ENCODE data around the gene LAMP2.
A peak's percentile ranks its signal among the peaks of the same experiment; 100 is the strongest.

The LAMP2 gene

DNA sequence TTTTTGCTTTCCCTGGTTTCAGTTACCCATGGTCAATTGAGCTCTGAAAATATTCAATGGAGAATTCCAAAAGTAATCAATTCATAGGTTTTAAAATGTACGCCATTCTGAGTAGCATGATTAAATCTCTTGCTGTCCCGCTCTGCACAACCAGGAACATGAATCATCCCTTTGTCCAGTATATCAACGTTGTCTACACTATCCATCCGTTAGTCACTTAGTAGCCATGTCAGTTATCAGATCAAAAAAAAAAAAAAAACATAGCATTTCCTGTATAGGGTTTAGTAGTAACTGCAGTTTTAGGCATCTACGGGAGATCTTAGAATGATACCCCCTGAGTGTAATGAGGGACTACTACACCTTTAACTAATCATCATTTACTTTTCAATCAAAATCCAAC, 15.1 kb downstream of the LAMP2 start:
- no peak for DNase-seq

DNA sequence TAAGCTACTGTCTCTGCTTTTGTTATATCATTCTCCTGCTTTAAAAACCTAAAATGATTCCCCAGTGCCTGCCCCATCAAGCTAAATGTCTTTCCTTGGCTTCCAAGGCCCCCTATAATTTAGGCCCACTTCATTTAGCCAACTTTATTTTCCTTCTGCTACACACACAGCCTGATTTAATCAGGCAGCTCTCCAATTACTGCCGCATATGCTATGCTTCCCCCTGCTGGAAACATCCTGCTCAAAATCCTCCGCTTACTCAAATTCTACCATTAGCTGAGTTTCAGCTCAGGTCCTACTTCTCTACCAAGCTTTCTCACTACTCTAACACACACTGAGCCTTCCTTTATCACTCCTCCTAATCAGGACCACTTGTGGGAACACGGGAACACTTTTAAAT, 17.0 kb downstream of the LAMP2 start:
- DNase-seq = no peak

- DNase-seq = no peak
Measured at GRCh38 chrX:120450163-120450562, 18.9 kb downstream of the LAMP2 start.

DNA sequence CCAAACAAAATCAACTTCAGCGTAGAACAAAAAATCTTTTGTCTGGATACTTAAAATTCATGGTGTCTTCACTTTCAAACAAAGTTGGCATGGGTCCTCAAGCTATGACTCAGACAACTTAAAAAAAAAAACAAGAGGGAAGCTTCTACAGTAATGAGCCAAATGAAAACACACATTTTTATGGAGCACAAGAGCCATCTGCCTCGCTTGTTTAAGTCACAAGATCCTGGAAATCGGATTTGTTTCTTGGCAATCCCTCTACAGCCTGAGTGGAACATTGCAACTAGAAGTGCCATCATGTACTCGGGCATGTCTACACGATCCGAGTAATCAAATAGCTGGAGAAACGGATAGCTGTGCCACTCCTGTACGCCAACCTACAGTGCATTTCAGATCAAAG, 22.6 kb downstream of the LAMP2 start:
- DNase-seq = no peak

- no peak for DNase-seq
Measured at GRCh38 chrX:120439921-120440320, 29.2 kb downstream of the LAMP2 start.

DNA sequence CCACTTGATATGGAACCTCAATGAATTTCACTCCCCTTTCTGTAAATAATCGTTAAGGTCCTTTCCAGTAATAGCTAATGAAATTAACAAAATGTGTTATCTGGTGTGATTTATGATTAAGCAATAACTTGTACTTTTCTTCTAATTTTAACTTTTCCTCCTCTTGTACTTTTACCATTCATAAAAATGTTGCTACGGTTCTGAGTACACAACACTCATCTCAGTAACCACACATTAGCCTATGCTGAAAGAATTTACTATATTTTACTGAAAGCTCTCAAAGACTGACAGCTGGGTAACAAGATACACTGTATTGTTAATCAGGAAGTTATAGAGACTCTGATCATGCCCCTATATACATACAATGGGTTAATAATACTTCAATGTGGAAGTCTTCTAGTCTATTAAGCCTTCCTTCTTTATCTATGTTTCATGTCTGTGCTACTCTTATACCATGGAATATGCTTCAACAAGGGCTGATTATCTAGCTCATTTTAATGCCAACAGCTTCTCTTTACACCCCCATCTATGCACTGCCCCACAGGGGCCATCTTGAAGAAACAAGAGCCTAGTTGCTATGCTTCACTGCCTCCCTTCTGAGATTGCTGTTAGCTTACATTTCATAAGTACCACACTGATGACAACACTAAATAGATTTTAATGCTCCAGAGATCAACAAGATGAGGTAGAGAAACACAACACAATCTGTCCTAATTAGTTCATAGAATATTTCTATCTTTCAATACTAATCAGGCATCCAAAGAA, 39.1 kb downstream of the LAMP2 start:
- no peak for DNase-seq

DNA sequence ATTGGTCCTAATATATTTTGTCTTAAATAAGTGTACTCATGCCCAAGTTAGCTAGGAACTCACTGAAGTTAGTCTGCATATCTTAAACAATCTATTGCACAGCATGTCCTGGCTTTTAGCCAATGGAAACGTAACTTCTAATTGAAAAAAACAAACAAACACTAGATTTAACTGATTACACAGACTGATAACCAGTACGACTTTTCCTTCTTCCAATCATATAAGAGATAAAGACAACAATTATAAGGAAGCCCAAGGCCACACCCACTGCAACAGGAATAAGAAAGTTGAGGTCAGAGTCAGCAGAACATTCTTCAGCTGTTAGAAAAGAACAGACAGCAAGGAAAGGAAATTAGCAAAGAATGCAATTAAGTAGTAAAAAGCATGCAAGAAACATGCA, 40.8 kb downstream of the LAMP2 start:
- DNase-seq = no peak

DNA sequence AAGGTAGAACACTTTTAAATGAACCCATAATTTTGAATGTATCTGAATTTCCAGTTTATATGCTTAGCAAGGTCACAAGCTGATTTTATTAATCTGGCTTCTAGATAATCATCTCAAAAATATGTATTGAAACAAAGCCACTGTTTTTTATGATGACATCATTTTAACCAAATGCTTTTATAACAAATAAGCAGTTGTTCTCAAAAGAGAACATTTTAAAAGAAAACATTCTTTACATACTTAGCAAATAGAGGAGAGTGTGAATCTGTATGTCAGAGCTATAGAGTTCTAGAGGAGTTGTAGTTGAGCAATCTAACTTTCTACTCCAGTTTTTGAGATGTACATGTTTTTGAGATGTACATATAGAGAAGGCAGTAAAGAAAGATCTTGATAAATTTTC, 42.5 kb downstream of the LAMP2 start:
- DNase-seq = no peak

DNA sequence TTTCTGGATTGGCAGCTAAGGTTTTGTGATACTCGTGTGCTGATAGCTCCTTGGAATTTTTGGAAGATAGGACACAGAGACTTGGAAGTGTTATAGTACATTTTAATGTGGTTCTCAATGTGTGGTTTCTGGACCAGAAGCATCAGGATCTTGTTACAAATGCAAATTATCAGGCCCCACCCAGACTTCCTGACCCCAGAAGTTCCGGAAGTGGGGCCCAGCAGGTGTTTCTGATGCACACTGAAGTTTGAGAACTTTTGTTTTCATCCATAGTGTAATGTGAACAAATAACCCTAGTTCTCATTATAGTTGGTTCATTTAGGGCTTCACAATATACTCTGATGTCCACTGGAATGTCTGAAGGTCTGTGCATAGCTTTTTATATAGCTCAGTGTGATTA, 49.6 kb downstream of the LAMP2 start:
- DNase-seq = peak; percentile 4

DNA sequence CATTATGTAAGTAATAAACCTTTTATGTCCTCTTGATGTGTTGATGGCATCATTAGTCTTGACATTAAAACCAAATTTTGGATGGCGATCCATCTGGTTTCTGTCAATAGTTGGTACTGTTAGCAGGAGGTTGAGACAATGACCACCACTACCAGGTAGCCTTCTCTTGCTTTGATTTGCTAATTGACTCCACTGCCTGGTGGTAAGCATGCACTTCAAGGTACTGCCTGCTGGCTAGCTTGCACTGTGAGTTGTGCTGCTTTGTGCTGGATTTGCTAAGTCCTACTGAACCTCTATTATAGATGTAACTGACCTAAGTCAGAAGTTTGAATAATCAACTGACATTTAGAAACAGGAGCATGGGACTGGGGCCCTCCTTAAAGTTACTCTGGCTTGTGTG, 60.9 kb downstream of the LAMP2 start:
- DNase-seq = no peak

DNA sequence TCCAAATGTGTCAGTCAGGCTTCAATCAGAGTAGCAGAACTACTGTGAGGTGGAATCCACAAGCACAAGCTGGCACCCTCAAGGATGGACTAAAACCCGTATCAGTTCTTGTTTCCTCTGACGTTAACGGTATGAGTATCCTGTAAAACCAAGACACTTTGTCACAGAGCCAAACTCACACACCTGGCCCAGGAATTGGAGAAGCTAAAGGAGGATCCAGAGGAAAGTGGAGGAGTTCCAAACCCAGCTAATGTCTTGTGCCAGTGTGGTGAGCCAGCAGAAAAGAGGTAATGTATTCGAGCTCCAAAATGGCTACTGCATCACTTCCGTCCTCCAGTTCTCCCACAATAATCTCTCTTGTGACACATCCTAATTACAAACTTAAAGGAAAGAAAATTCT, 62.5 kb downstream of the LAMP2 start:
- DNase-seq = no peak

DNA sequence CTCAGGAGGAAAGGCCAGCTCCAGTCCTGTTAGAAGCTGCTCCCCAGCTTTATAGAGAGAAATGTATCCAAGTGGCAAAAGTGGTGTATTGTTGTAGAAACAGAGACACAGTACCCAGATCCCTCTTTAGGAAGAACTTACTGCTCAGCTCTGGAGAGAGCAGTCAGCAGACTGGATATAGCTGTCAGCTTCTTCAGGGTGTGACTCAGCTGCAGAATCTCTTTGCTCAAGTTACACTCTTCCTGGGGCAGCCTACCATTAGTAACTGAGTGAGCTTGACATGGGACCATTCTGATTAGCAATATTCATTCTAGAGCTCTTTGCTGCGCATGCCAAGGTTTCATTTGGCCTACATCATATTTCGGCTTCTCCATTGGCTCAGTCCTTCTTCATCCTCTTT, 66.7 kb downstream of the LAMP2 start:
- DNase-seq = no peak

DNA sequence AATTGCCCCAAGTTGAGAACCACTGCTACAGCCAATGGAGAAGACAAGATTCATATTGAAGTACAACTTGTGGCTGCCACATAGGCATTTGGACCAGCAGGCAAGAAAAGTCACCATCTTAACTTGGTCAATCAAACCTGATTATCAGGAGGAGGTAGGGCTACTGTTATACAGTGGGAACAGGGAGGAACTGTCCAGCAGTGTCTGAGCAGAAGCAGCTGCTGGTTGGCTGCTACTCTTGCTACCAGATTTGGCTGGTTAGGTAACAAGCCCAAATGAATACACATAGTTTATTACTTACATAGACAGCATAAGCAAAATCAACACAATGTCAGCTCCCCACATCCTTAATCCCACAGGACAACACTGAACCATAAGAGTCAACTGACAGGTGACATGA, 67.8 kb downstream of the LAMP2 start:
- DNase-seq = no peak

- no peak for DNase-seq
Measured at GRCh38 chrX:120380699-120381098, 88.4 kb downstream of the LAMP2 start.

DNA sequence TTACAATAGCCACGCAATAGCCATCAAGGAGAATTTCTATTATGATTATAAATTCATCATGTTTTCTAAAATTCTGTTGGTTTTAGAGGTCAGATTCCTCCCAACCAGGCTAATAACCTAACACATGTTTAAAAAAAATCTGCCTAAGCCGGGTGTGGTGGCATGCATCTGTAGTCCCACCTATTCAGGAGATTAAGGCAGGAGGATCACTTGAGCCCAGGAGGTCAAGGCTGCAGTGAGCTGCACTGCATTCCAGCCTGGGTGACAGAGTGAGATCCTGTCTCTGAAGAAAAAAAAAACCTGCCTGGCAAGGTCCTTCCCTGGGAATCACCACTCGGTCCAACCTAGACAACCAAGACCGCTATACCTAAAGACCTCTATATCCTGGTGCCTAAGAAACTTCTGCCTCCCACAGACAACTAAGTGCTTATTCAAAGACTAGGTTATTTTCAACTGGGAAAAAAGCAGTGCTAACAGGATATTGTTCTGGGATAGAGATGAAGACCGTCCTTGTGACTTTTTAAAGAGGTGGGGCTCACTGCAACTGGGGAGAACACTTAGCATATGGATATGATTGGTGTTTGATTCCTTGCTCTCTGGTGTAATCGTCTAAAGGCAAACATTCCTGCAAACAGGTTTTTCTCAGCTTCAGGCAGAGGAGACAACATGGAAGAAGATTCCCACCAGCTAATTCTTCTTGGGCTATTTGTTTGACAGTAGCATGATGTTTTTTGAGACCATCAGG, 89.0 kb downstream of the LAMP2 start:
- DNase-seq = no peak

DNA sequence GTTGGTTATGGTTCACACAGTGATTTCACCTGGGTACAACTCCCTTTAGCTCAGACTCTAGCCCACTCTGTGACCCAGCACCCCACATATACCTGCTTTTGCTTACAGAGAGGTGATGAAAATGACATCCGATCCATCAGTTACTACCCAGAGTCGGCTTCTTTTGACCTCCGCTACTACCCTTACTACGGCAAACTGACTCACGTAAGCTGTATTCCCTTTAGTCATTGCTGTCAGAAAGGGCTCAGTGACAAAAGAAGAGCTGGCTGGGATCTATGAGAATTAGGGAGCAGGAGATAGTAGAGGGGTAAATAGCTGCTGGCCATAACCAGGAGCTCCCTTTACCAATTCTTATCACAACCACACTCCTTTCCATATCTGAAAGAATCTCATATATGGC, 90.5 kb downstream of the LAMP2 start:
- no peak for DNase-seq

Data from NK-92 treated with Interleukin-12 subunit alpha and Interleukin-12 subunit beta, amount 100 ng/mL, for 24 hours (cell line).